IMR-90 (cell line): Measurements from ENCODE around the gene NXN. TPM values are rescaled to one million over a fixed set of nuclear protein-coding genes. Genes with fewer than 3 reads are reported as not detected.

ENCODE experiments used
- ATAC-seq: fragments of 200-7000 bp; cut with Tn5 transposase; 2 replicates; pipeline ENCODE4 v1.9.1; 2020; ENCODE audit warnings: low read depth, mild to moderate bottlenecking, moderate library complexity
- BruUV-seq: library from RNA; stranded (reverse); fragments of 400-500 nt; replicated peaks from 2 replicates; lab custom pipeline; 2021; lab: Mats Ljungman, UMichigan
- CTCF ChIA-PET: fragments of 300-600 bp; formaldehyde crosslinking; extraction: SDS; loops from one replicate; lab custom pipeline; 2021; ENCODE audit warnings: antibody characterized with exemption; lab: Yijun Ruan, JAX
- POLR2A ChIA-PET: fragments of 300-600 bp; sonication (Branson Sonifier 250); formaldehyde crosslinking; loops from one replicate; lab custom pipeline; 2022; ENCODE audit warnings: antibody characterized with exemption; ENCODE audit not compliant: unreplicated experiment; lab: Charles Lee
- DNase-seq: peaks from one replicate; pipeline ENCODE4 v3.0.0; 2013
- H2AFZ ChIP-seq: replicated peaks from 2 replicates; pipeline ENCODE3; 2013; ENCODE audit warnings: low read length, mild to moderate bottlenecking; ENCODE audit not compliant: poor library complexity
- H2AK5ac ChIP-seq: 2 replicates; pipeline ENCODE4 v1.6.1; 2013; ENCODE audit warnings: low read depth, low read length, inconsistent platforms
- H2AK9ac ChIP-seq: replicated peaks from 2 replicates; pipeline ENCODE3; 2013; ENCODE audit warnings: mild to moderate bottlenecking, low read depth, low read length, moderate library complexity; ENCODE audit not compliant: poor library complexity
- H2BK120ac ChIP-seq: 2 replicates; pipeline ENCODE4 v1.6.1; 2013; ENCODE audit warnings: low read depth, low read length, inconsistent platforms
- H2BK15ac ChIP-seq: 3 replicates; pipeline ENCODE4 v1.6.1; 2013; ENCODE audit warnings: low read depth, low read length, inconsistent platforms
- H2BK20ac ChIP-seq: 2 replicates; pipeline ENCODE4 v1.6.1; 2013; ENCODE audit warnings: low read depth, mild to moderate bottlenecking, inconsistent platforms, low read length, moderate library complexity
- H2BK5ac ChIP-seq: 2 replicates; pipeline ENCODE4 v1.6.1; 2013; ENCODE audit warnings: mild to moderate bottlenecking, low read depth, low read length, inconsistent platforms; ENCODE audit not compliant: poor library complexity, severe bottlenecking
- H3K14ac ChIP-seq: replicated peaks from 2 replicates; pipeline ENCODE4 v1.6.1; 2013; ENCODE audit warnings: low read depth, low read length, inconsistent platforms
- H3K18ac ChIP-seq: 2 replicates; pipeline ENCODE4 v1.6.1; 2013; ENCODE audit warnings: low read depth, low read length, control low read depth
- H3K23ac ChIP-seq: 2 replicates; pipeline ENCODE4 v1.6.1; 2013; ENCODE audit warnings: low read depth, low read length, inconsistent platforms
- H3K27ac ChIP-seq: 2 replicates; pipeline ENCODE4 v1.5.1; 2013; ENCODE audit warnings: mild to moderate bottlenecking, control low read depth, low read length; ENCODE audit not compliant: insufficient read depth
- H3K27me3 ChIP-seq: 2 replicates; pipeline ENCODE4 v1.6.1; 2013; ENCODE audit warnings: low read length; ENCODE audit not compliant: control insufficient read depth, insufficient read depth
- H3K36me3 ChIP-seq: 2 replicates; pipeline ENCODE4 v1.6.1; 2013; ENCODE audit warnings: low read length, mixed read lengths; ENCODE audit not compliant: control insufficient read depth, insufficient read depth
- H3K4ac ChIP-seq: 2 replicates; pipeline ENCODE4 v1.6.1; 2013; ENCODE audit warnings: low read depth, low read length, inconsistent platforms
- H3K4me1 ChIP-seq: 2 replicates; pipeline ENCODE4 v1.6.1; 2013; ENCODE audit warnings: low read length, mixed read lengths; ENCODE audit not compliant: control insufficient read depth, insufficient read depth
- H3K4me2 ChIP-seq: 2 replicates; pipeline ENCODE4 v1.6.1; 2013; ENCODE audit warnings: low read depth, mild to moderate bottlenecking, control low read depth, low read length, moderate library complexity
- H3K4me3 ChIP-seq: 2 replicates; pipeline ENCODE4 v1.5.1; 2013; ENCODE audit warnings: low read depth, mild to moderate bottlenecking, control low read depth, low read length, moderate library complexity; ENCODE audit not compliant: insufficient read depth
- H3K56ac ChIP-seq: 2 replicates; pipeline ENCODE4 v1.6.1; 2013; ENCODE audit warnings: low read length, inconsistent platforms; ENCODE audit not compliant: insufficient read depth; ENCODE audit errors: extremely low read depth
- H3K79me1 ChIP-seq, 2 experiments: 2 replicates each; pipeline ENCODE4 v1.6.1; 2013; ENCODE audit warnings: low read length in 2 of 2, inconsistent platforms in 1 of 2, low read depth in 1 of 2
- H3K9ac ChIP-seq: 2 replicates; pipeline ENCODE4 v1.6.1; 2013; ENCODE audit warnings: low read depth, low read length, control low read depth
- H3K9me1 ChIP-seq: 2 replicates; pipeline ENCODE4 v1.6.1; 2013; ENCODE audit warnings: low read length, inconsistent platforms; ENCODE audit not compliant: insufficient read depth
- H3K9me3 ChIP-seq: 2 replicates; pipeline ENCODE4 v1.6.1; 2013; ENCODE audit warnings: low read length; ENCODE audit not compliant: control insufficient read depth, insufficient read depth
- H4K20me1 ChIP-seq: 2 replicates; pipeline ENCODE4 v1.6.1; 2013; ENCODE audit warnings: low read length, inconsistent platforms; ENCODE audit not compliant: insufficient read depth
- H4K5ac ChIP-seq: 2 replicates; pipeline ENCODE4 v1.6.1; 2013; ENCODE audit warnings: mild to moderate bottlenecking, low read depth, low read length, control low read depth
- H4K8ac ChIP-seq, 2 experiments: 2 replicates each; pipeline ENCODE4 v1.6.1; 2013; ENCODE audit warnings: low read depth in 2 of 2, low read length in 2 of 2, control low read depth in 1 of 2, inconsistent platforms in 1 of 2
- H4K91ac ChIP-seq: 2 replicates; pipeline ENCODE4 v1.6.1; 2013; ENCODE audit warnings: low read depth, low read length, inconsistent platforms; ENCODE audit not compliant: insufficient read depth
- CEBPB ChIP-seq: IDR thresholded peaks from 2 replicates; pipeline ENCODE4 v1.6.1; 2012; ENCODE audit warnings: low read depth, low read length, improper control_type of control experiment
- CHD1 ChIP-seq: IDR thresholded peaks from 2 replicates; pipeline ENCODE4 v1.6.1; 2012; ENCODE audit warnings: low read depth, low read length, improper control_type of control experiment
- FOS ChIP-seq: fragments of 150-350 bp; IDR thresholded peaks from 2 replicates; pipeline ENCODE4 v1.6.1; 2016; ENCODE audit warnings: low read depth, low read length
- RCOR1 ChIP-seq: IDR thresholded peaks from 2 replicates; pipeline ENCODE4 v1.6.1; 2012; ENCODE audit warnings: mild to moderate bottlenecking, low read length, improper control_type of control experiment; ENCODE audit not compliant: insufficient replicate concordance
- SMC3 ChIP-seq: fragments of 150-350 bp; IDR thresholded peaks from 2 replicates; pipeline ENCODE4 v1.6.1; 2016; ENCODE audit warnings: low read depth, mild to moderate bottlenecking, antibody characterized with exemption, low read length, moderate library complexity
- WGBS, 2 experiments: methylation state at CpG; one replicate each; pipeline versions ENCODE4 v1.1.5 to v1.1.7; 2013; ENCODE audit warnings: missing lambda C conversion rate in 2 of 2; ENCODE audit not compliant: insufficient read length in 1 of 2; ENCODE audit errors: extremely low coverage in 2 of 2; 5-methylcytosine and 5-hydroxymethylcytosine counted together
- dilution Hi-C: fragments of 300-500 bp; cut with HindIII; formaldehyde crosslinking; loops from one replicate; pipeline ENCODE4 v1.14.3; 2018; ENCODE audit warnings: low sequenced_read_pairs; ENCODE audit not compliant: unreplicated experiment
- in situ Hi-C: fragments of 300-500 bp; cut with MboI; formaldehyde crosslinking; loops from 3 replicates; pipeline ENCODE4 v1.14.3; 2019; ENCODE audit warnings: low sequenced_read_pairs, inconsistent platforms, mixed read lengths
- intact Hi-C: fragments of 100-400 bp; cut with micrococcal nuclease; formaldehyde crosslinking; loops from 2 replicates; pipeline ENCODE4 v1.10.0; 2022
- polyA plus RNA-seq, 3 experiments: library from polyadenylated mRNA; depleted of rRNA; stranded (reverse); fragments of >200 nt; gene quantifications; 2 replicates each; pipeline ENCODE4 v1.2.3, GENCODE V29; 2012; ENCODE audit warnings: low replicate concordance in 1 of 3
- total RNA-seq: library from RNA; depleted of rRNA; stranded (reverse); fragments of >200 nt; gene quantifications from 2 replicates; pipeline ENCODE4 v1.2.3, GENCODE V29; 2012

NXN gene
- total and polyA plus RNA-seq, 2 of the 4 experiments (the other 2 are of a cell fraction) = 52.5 to 116 TPM

- TF ChIP-seq CHD1 (no peak), CEBPB (no peak)
Observed at GRCh38 chr17:1002771-1003555, 23.4 kb upstream of the NXN start (continued).

- peak overlapping the region; percentile 55 for H3K4me2 ChIP-seq
- intact Hi-C loops = loop anchor here (1.0 kb wide), 1 partner anchor 54 kb away; no protein-coding TSS in a partner anchor
- peaks cover 50% of the 10 kb centered on the region for H3K4me1 ChIP-seq
Observed at GRCh38 chr17:1002412-1002753, 22.8 kb upstream of the NXN start.

More at GRCh38 chr17:1002412-1002753, 22.8 kb upstream of the NXN start:
- H4K91ac ChIP-seq = peak overlapping the region; percentile 83
- dilution Hi-C loops = no loop called here
- H2AFZ ChIP-seq = no peak overlapping the region
- ChIA-PET CTCF (interaction anchor here (3.2 kb wide), 1 partner anchor 54 kb away, joined by 25 read pairs; no protein-coding TSS in a partner anchor), POLR2A (no interaction called here)
- H3K36me3 ChIP-seq = peaks cover 50% of the 10 kb centered on the region
- peaks cover 26 to 68% of the 10 kb centered on the region in 2 experiments for H3K79me1 ChIP-seq
- no peak for TF ChIP-seq FOS
- no peak for TF ChIP-seq RCOR1
- TF ChIP-seq SMC3 = no peak
- 0 out of 2 replicates have a peak, but pooled peaks have one; percentile 55 for TF ChIP-seq CHD1
- H3K9ac ChIP-seq = peak overlapping the region; percentile 46; the same call in 1 of the 2 replicates
- H3K9me1 ChIP-seq = peaks cover 30% of the 10 kb centered on the region
- no peaks in the 10 kb centered on the region for H3K27me3 ChIP-seq
- H4K8ac ChIP-seq = peak overlapping the region; percentile 26 to 95
- peak overlapping the region; percentile 98 for H2AK5ac ChIP-seq
- in situ Hi-C loops = no loop called here
- BruUV-seq = no TSS peak
- H2AK9ac ChIP-seq = peak overlapping the region; percentile 59
- H4K5ac ChIP-seq = peak overlapping the region; percentile 86
- peak overlapping the region; percentile 75; the same call in 2 of the 3 replicates for H2BK15ac ChIP-seq
- H3K18ac ChIP-seq = peak overlapping the region; percentile 87
- H3K27ac ChIP-seq = peak overlapping the region; percentile 95; the same call in 1 of the 2 replicates
- H2BK5ac ChIP-seq = peak overlapping the region; percentile 96
- no peak overlapping the region for H3K4me3 ChIP-seq
- ATAC-seq = peak; percentile 33
- peak overlapping the region; percentile 95 for H2BK120ac ChIP-seq
- DNase-seq = peak; percentile 75
- WGBS, 2 experiments = 23% methylated on average over 2 of the region's 4 CpGs; no CpG with 5 or more reads in 1 of the 2 experiments
- peaks cover 70% of the 10 kb centered on the region for H4K20me1 ChIP-seq
- peak overlapping the region; percentile 87 for H2BK20ac ChIP-seq
- H3K9me3 ChIP-seq = no peaks in the 10 kb centered on the region
- peak overlapping the region; percentile 96; the same call in 1 of the 2 replicates for H3K23ac ChIP-seq
- peak overlapping the region; percentile 97 for H3K4ac ChIP-seq
- H3K14ac ChIP-seq = peak overlapping the region; percentile 93
- peak overlapping the region; percentile 41; the same call in 1 of the 2 replicates for H3K56ac ChIP-seq
